Esophagus squamous epithelium (tissue), 4 donors: ENCODE results near the gene LGALS4. TPM values are rescaled to one million over a fixed set of nuclear protein-coding genes. Genes with fewer than 3 reads are reported as not detected.

Experiments
- small RNA-seq, 4 donors: library from RNA; depleted of rRNA; stranded (forward); fragments of <200 nt; gene quantifications; one replicate each; pipeline ENCODE3, GENCODE V24; 2016
- total RNA-seq, 4 donors: library from RNA; depleted of rRNA; stranded (reverse); fragments of >200 nt; gene quantifications; one replicate each; pipeline ENCODE4 v1.1.0, GENCODE V29; 2016

Gene LGALS4
- total RNA-seq, 4 donors from 2014 or later = 0.62 to 0.76 TPM; not detected in 2

Small RNA genes within 50 kb of the gene (small RNA-seq; reads per million reads assigned to genes)
- 0 reads per million in 4 donors for gene RNU6-140P

Other genes starting within 250 kb of the LGALS4 start
- 1 to 10 TPM; 1.5 to 4.2 (median 2.7) TPM for gene MAP4K1, start 195.0 kb downstream of the LGALS4 start, total RNA-seq
- 100 to 1,000 TPM; 437 to 578 (median 516) TPM for gene EIF3K, start 193.8 kb downstream of the LGALS4 start, total RNA-seq
- gene ACTN4, start 165.3 kb downstream of the LGALS4 start, total RNA-seq = 100 to 1,000 TPM; 302 to 705 (median 414) TPM
- gene CAPN12, start 68.5 kb downstream of the LGALS4 start, total RNA-seq = 1 to 10 TPM; 1.5 to 4.2 (median 1.8) TPM
- 100 to 1,000 TPM in 2 of 4 donors, 10 to 100 TPM in 1, 1 to 10 TPM in 1; 7.1 to 266 (median 114) TPM for gene LGALS7, start 39.4 kb downstream of the LGALS4 start, total RNA-seq
- gene LGALS7B, start 23.7 kb downstream of the LGALS4 start, total RNA-seq = 1,000 to 10,000 TPM in 3 of 4 donors, 100 to 1,000 TPM in 1; 871 to 2,466 (median 1,613) TPM
- gene ECH1, start 18.8 kb upstream of the LGALS4 start, total RNA-seq = 100 to 1,000 TPM in 1 of 4 donors, 10 to 100 TPM in 3; 63.4 to 129 (median 85.9) TPM
- gene HNRNPL, start 37.0 kb upstream of the LGALS4 start, total RNA-seq = 100 to 1,000 TPM; 136 to 186 (median 167) TPM
- 10 to 100 TPM in 1 of 4 donors, 1 to 10 TPM in 3; 4.8 to 14.9 (median 5.7) TPM for gene RINL, start 65.3 kb upstream of the LGALS4 start, total RNA-seq
- gene SIRT2, start 86.7 kb upstream of the LGALS4 start, total RNA-seq = 10 to 100 TPM; 39.8 to 71.5 (median 52.7) TPM
- 10 to 100 TPM; 22.0 to 34.0 (median 26.7) TPM for gene NFKBIB, start 87.0 kb upstream of the LGALS4 start, total RNA-seq
- 1 to 10 TPM in 1 of 4 donors, under 1 TPM in 2, not detected in 1; 0.76 to 2.4 (median 0.83) TPM for gene CCER2, start 99.2 kb upstream of the LGALS4 start, total RNA-seq
- 10 to 100 TPM; 21.2 to 32.7 (median 25.2) TPM for gene SARS2, start 117.8 kb upstream of the LGALS4 start, total RNA-seq
- 10 to 100 TPM; 27.2 to 74.6 (median 44.2) TPM for gene MRPS12, start 118.0 kb upstream of the LGALS4 start, total RNA-seq
- gene FBXO17, start 162.8 kb upstream of the LGALS4 start, total RNA-seq = 10 to 100 TPM in 1 of 4 donors, 1 to 10 TPM in 3; 3.9 to 18.3 (median 8.8) TPM
- gene FBXO27, start 219.6 kb upstream of the LGALS4 start, total RNA-seq = 10 to 100 TPM in 2 of 4 donors, 1 to 10 TPM in 2; 5.7 to 14.0 (median 8.3) TPM